ENCODE results near the gene TMOD4.

GRCh38 chr1:151158326-151158725 is 17.5 kb downstream of the TMOD4 start:
- TF ChIP-seq FOXJ3 (CRISPR knock-in tag; IDR thresholded peaks at IDR 0.05; ENCODE audit: borderline replicate concordance), result no peak
- TF ChIP-seq CTCF (IDR thresholded peaks at IDR 0.05), result no peak
- no peak for TF ChIP-seq ATF2 (CRISPR knock-in tag; IDR thresholded peaks at IDR 0.05; ENCODE audit: borderline replicate concordance, low read depth)
- TF ChIP-seq ZNF416 (CRISPR knock-in tag; IDR thresholded peaks at IDR 0.05), result no peak
- TF ChIP-seq ZNF138 (CRISPR knock-in tag; conservative IDR thresholded peaks at IDR 0.05), result no peak
- no peak for TF ChIP-seq NFE2L1 (CRISPR knock-in tag; IDR thresholded peaks at IDR 0.05)
- TF ChIP-seq ZNF317 (CRISPR knock-in tag; IDR thresholded peaks at IDR 0.05; ENCODE audit: borderline replicate concordance, low read depth), result no peak
- TF ChIP-seq E2F1 (CRISPR knock-in tag; IDR thresholded peaks at IDR 0.05), result no peak
- TF ChIP-seq ATF3 (CRISPR knock-in tag; conservative IDR thresholded peaks at IDR 0.05), result no peak
